K562 (cell line): ENCODE measurements around the gene MXRA7. TPM values are rescaled to one million over a fixed set of nuclear protein-coding genes. Genes with fewer than 3 reads are reported as not detected.

Experiments
- CREM ChIP-seq: IDR thresholded peaks from 2 replicates; pipeline ENCODE4 v1.6.1; 2014; ENCODE audit warnings: antibody characterized with exemption, low read depth
- CSDE1 ChIP-seq, 2 experiments: fragments of 450-650 bp; IDR thresholded peaks; 2 replicates each; pipeline ENCODE4 v1.6.1; 2016; ENCODE audit warnings: mild to moderate bottlenecking in 1 of 2
- EZH2 ChIP-seq: IDR thresholded peaks from 2 replicates; pipeline ENCODE4 v1.6.1; 2012; ENCODE audit warnings: low read depth, mild to moderate bottlenecking, inconsistent platforms, low read length, borderline replicate concordance
- ILK ChIP-seq: fragments of 450-650 bp; IDR thresholded peaks from 2 replicates; pipeline ENCODE4 v1.6.1; 2016; ENCODE audit warnings: missing genetic modification characterization, low read depth, mild to moderate bottlenecking, missing compliant biosample characterization, moderate library complexity, borderline replicate concordance
- MCM3 ChIP-seq: fragments of 450-650 bp; IDR thresholded peaks from 2 replicates; pipeline ENCODE4 v1.6.1; 2016
- MEF2D ChIP-seq: conservative IDR thresholded peaks from 2 replicates; pipeline ENCODE4 v1.6.1; 2016; ENCODE audit warnings: low read depth, missing genetic modification characterization, missing compliant biosample characterization
- NFIC ChIP-seq: fragments of 450-650 bp; IDR thresholded peaks from 2 replicates; pipeline ENCODE4 v1.6.1; 2017; ENCODE audit warnings: mild to moderate bottlenecking, inconsistent platforms
- POLR2A ChIP-seq: fragments of 450-650 bp; conservative IDR thresholded peaks from 2 replicates; pipeline ENCODE4 v1.6.1; 2016
- RBM15 ChIP-seq: fragments of 200-400 bp; formaldehyde crosslinking; IDR thresholded peaks from 2 replicates; pipeline ENCODE4 v1.6.1; 2018; ENCODE audit warnings: mild to moderate bottlenecking, low read length, moderate library complexity; ENCODE audit not compliant: insufficient read depth
- SIN3A ChIP-seq, 2 experiments: fragments of 150-350 bp in 1 of 2; IDR thresholded peaks; 2 replicates each; pipeline ENCODE4 v1.6.1; 2011 to 2016; ENCODE audit warnings: borderline replicate concordance in 2 of 2, low read depth in 2 of 2, low read length in 2 of 2, mild to moderate bottlenecking in 2 of 2, moderate library complexity in 2 of 2; ENCODE audit not compliant: control insufficient read depth in 1 of 2
- SMAD1 ChIP-seq: fragments of 150-350 bp; IDR thresholded peaks from 2 replicates; pipeline ENCODE4 v1.6.1; 2014; ENCODE audit warnings: low read length, low read depth; ENCODE audit not compliant: partially characterized antibody
- SMAD2 ChIP-seq: fragments of 150-350 bp; IDR thresholded peaks from 2 replicates; pipeline ENCODE4 v1.6.1; 2014; ENCODE audit warnings: low read depth, mild to moderate bottlenecking, low read length
- SOX6 ChIP-seq: fragments of 450-650 bp; IDR thresholded peaks from 2 replicates; pipeline ENCODE4 v1.6.1; 2014; ENCODE audit warnings: mild to moderate bottlenecking
- THRAP3 ChIP-seq: fragments of 450-650 bp; IDR thresholded peaks from 2 replicates; pipeline ENCODE4 v1.6.1; 2016; ENCODE audit warnings: mild to moderate bottlenecking, inconsistent platforms, borderline replicate concordance
- ZNF121 ChIP-seq: sonication (generic); formaldehyde crosslinking; conservative IDR thresholded peaks from 2 replicates; pipeline ENCODE4 v1.8.0; 2022; ENCODE audit warnings: missing genetic modification reagents
- ZNF76 ChIP-seq: fragments of 250-450 bp; sonication (Bioruptor Pico); IDR thresholded peaks from 2 replicates; pipeline ENCODE4 v1.4.0; 2020; ENCODE audit warnings: mild to moderate bottlenecking, moderate library complexity, borderline replicate concordance
- ZNF79 ChIP-seq: fragments of 250-450 bp; sonication (Bioruptor Pico); IDR thresholded peaks from 2 replicates; pipeline ENCODE4 v1.4.0; 2020; ENCODE audit warnings: low read depth, mild to moderate bottlenecking, moderate library complexity
- polyA plus RNA-seq, 8 experiments: library from polyadenylated mRNA; depleted of rRNA in 4 of 8; stranded (reverse) in 5 of 8; unstranded in 3 of 8; fragments of >200 nt; fragmentation: Nextera tagmentation in 2 of 8; fragmentation: Illumina TruSeq in 1 of 8; extraction: Ambion mirVana in 2 of 8; extraction: Trizol in 1 of 8; gene quantifications; 2 replicates each; pipeline versions ENCODE4 v1.2.1 to v1.2.3, GENCODE V29; 2011 to 2014; ENCODE audit warnings: inconsistent platforms in 1 of 8, missing spikeins in 1 of 8
- total RNA-seq, 7 experiments: library from RNA; depleted of rRNA in 6 of 7; stranded (reverse); fragments of >200 nt in 6 of 7; fragmentation: Illumina TruSeq in 2 of 7; extraction: Trizol in 2 of 7; gene quantifications; 2 replicates each; pipeline versions ENCODE4 v1.2.1 to v1.2.3, GENCODE V29; 2011 to 2021; ENCODE audit warnings: low replicate concordance in 1 of 7
- TF ChIP-seq, protein P1 (sequence below), 2 experiments: IDR thresholded peaks in 1 of 2; conservative IDR thresholded peaks in 1 of 2; 2 replicates each; pipeline ENCODE4 v1.6.1; 2016; ENCODE audit warnings: low read depth in 2 of 2, mild to moderate bottlenecking in 1 of 2, missing compliant biosample characterization in 1 of 2, missing genetic modification characterization in 1 of 2, moderate library complexity in 1 of 2
- TF ChIP-seq, protein P2 (sequence below): fragments of 250-450 bp; sonication (Bioruptor Pico); IDR thresholded peaks from 2 replicates; pipeline ENCODE4 v1.9.0; 2021; ENCODE audit warnings: mild to moderate bottlenecking
- TF ChIP-seq, protein P3 (sequence below): fragments of 450-650 bp; IDR thresholded peaks from 2 replicates; pipeline ENCODE4 v1.6.1; 2016; ENCODE audit warnings: antibody characterized with exemption
- TF ChIP-seq, protein P4 (sequence below): sonication (generic); formaldehyde crosslinking; IDR thresholded peaks from 2 replicates; pipeline ENCODE4 v1.9.0; 2022; ENCODE audit warnings: mild to moderate bottlenecking, missing genetic modification reagents
- TF ChIP-seq, protein P5 (sequence below): fragments of 450-650 bp; formaldehyde crosslinking; IDR thresholded peaks from 2 replicates; pipeline ENCODE4 v1.4.0; 2020; ENCODE audit warnings: mild to moderate bottlenecking

MXRA7 gene
- total and polyA plus RNA-seq, 9 of the 15 experiments (the other 6 are each of a cell fraction or from before 2014, with no cell fraction given): 2.6 to 38.4 (median 14.3) TPM

DNA sequence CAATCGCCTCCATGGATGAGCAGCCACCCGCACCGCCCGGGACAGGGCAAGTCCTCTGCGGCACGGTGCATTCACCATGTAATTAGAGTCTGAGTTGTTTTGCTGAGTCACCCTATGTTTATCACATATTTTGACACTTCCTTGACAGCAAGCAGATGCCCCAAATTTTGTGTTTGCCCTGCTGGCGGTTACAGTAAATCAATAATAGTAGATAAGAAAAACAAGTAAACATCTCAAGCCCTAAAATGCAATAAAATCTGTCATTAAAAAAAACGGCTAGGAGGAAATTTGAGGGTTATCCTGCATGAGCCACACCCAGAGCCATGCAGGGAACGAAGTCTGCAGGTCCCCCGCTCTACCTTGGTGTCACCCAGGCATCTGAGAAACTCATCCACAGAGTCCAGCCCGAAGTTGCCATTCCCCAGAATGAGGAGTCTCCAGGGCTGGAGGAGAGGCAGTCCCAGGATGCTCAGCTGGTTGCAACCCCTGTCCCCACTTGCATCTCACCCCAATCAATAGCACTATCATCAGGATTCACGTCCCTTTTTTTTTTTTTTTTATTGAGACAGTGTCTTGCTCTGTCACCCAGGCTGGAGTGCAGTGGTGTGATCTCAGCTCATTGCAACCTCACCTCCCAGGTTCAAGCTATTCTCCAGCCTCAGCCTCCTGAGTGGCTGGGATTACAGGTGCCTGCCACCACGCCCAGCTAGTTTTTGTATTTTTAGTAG, 50.7 kb downstream of the MXRA7 start (continued):
- TF ChIP-seq, protein P1, sequence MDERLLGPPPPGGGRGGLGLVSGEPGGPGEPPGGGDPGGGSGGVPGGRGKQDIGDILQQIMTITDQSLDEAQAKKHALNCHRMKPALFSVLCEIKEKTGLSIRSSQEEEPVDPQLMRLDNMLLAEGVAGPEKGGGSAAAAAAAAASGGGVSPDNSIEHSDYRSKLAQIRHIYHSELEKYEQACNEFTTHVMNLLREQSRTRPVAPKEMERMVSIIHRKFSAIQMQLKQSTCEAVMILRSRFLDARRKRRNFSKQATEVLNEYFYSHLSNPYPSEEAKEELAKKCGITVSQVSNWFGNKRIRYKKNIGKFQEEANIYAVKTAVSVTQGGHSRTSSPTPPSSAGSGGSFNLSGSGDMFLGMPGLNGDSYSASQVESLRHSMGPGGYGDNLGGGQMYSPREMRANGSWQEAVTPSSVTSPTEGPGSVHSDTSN (CRISPR knock-in tag; IDR thresholded peaks at IDR 0.05; ENCODE audit: low read depth): 0 out of 2 replicates have a peak, but pooled peaks have one; percentile 7
- TF ChIP-seq, protein P1 (tag; conservative IDR thresholded peaks at IDR 0.05; ENCODE audit: low read depth): peak; percentile 96
- 0 out of 2 replicates have a peak, but pooled peaks have one; percentile 8 for TF ChIP-seq ZNF79 (CRISPR knock-in tag)
- no peak for TF ChIP-seq EZH2
- TF ChIP-seq RBM15: no peak
- TF ChIP-seq NFIC: peak; percentile 8; the same call in 1 of the 2 replicates
- TF ChIP-seq, protein P2, sequence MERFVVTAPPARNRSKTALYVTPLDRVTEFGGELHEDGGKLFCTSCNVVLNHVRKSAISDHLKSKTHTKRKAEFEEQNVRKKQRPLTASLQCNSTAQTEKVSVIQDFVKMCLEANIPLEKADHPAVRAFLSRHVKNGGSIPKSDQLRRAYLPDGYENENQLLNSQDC (CRISPR knock-in tag): no peak
- no peak for TF ChIP-seq SIN3A (IDR thresholded peaks at IDR 0.05; ENCODE audit: borderline replicate concordance in 2 of 2, control insufficient read depth in 1 of 2, low read depth in 2 of 2, low read length in 2 of 2)
- TF ChIP-seq POLR2A: no peak
- TF ChIP-seq ILK (tag): no peak
- TF ChIP-seq, protein P3, sequence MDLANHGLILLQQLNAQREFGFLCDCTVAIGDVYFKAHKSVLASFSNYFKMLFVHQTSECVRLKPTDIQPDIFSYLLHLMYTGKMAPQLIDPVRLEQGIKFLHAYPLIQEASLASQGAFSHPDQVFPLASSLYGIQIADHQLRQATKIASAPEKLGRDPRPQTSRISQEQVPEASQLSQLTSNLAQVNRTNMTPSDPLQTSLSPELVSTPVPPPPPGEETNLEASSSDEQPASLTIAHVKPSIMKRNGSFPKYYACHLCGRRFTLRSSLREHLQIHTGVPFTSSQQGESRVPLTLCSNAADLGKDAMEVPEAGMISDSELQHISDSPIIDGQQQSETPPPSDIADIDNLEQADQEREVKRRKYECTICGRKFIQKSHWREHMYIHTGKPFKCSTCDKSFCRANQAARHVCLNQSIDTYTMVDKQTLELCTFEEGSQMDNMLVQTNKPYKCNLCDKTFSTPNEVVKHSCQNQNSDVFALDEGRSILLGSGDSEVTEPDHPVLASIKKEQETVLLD: no peak
- TF ChIP-seq ZNF121 (CRISPR knock-in tag): no peak
- no peak for TF ChIP-seq MCM3
- TF ChIP-seq CSDE1 (IDR thresholded peaks at IDR 0.05): no peak
- TF ChIP-seq MEF2D (tag): no peak
- no peak for TF ChIP-seq THRAP3
- no peak for TF ChIP-seq SMAD1
- TF ChIP-seq, protein P4, sequence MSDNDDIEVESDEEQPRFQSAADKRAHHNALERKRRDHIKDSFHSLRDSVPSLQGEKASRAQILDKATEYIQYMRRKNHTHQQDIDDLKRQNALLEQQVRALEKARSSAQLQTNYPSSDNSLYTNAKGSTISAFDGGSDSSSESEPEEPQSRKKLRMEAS: no peak
- peak; percentile 75 for TF ChIP-seq SOX6
- TF ChIP-seq, protein P5, sequence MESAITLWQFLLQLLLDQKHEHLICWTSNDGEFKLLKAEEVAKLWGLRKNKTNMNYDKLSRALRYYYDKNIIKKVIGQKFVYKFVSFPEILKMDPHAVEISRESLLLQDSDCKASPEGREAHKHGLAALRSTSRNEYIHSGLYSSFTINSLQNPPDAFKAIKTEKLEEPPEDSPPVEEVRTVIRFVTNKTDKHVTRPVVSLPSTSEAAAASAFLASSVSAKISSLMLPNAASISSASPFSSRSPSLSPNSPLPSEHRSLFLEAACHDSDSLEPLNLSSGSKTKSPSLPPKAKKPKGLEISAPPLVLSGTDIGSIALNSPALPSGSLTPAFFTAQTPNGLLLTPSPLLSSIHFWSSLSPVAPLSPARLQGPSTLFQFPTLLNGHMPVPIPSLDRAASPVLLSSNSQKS: no peak
- TF ChIP-seq ZNF76 (CRISPR knock-in tag): no peak
- TF ChIP-seq CREM: no peak
- no peak for TF ChIP-seq SMAD2
